DND-41 (cell line): ENCODE results near the gene BHMT2.

Experiments used
- ATAC-seq: fragments of 200-7000 bp; cut with Tn5 transposase; 3 replicates; pipeline ENCODE4 v1.9.1; 2021; ENCODE audit warnings: low read depth; ENCODE audit not compliant: insufficient read depth
- DNase-seq: peaks from one replicate; pipeline ENCODE4 v3.0.0-alpha.2; 2020
- H2AFZ ChIP-seq: 2 replicates; pipeline ENCODE4 v1.6.0; 2012; ENCODE audit warnings: low read depth, low read length
- H3K27ac ChIP-seq: 2 replicates; pipeline ENCODE4 v1.5.1; 2012; ENCODE audit warnings: low read length, inconsistent platforms
- H3K27me3 ChIP-seq: fragments of 200-600 bp; sonication (generic); 2 replicates; pipeline ENCODE4 v1.6.0; 2012; ENCODE audit warnings: low read length, mild to moderate bottlenecking, inconsistent platforms; ENCODE audit not compliant: insufficient read depth, poor library complexity
- H3K36me3 ChIP-seq: 2 replicates; pipeline ENCODE4 v1.5.1; 2012; ENCODE audit warnings: low read length, inconsistent platforms; ENCODE audit not compliant: insufficient read depth
- H3K4me1 ChIP-seq: 2 replicates; pipeline ENCODE4 v1.5.1; 2012; ENCODE audit warnings: mild to moderate bottlenecking, low read length; ENCODE audit not compliant: insufficient read depth
- H3K4me2 ChIP-seq: 2 replicates; pipeline ENCODE4 v1.6.0; 2012; ENCODE audit warnings: mild to moderate bottlenecking, moderate library complexity, low read length, inconsistent platforms; ENCODE audit not compliant: insufficient read depth
- H3K4me3 ChIP-seq, 2 experiments: fragments of 200-600 bp in 1 of 2; shearing (Covaris generic) in 1 of 2; 2 replicates each; pipeline ENCODE4 v1.5.1; 2012 to 2016; ENCODE audit warnings: inconsistent platforms in 2 of 2, low read length in 2 of 2, mild to moderate bottlenecking in 2 of 2, low read depth in 1 of 2, moderate library complexity in 1 of 2
- H3K79me2 ChIP-seq: 2 replicates; pipeline ENCODE4 v1.6.0; 2012; ENCODE audit warnings: low read length, inconsistent platforms; ENCODE audit not compliant: insufficient read depth
- H3K9ac ChIP-seq: 2 replicates; pipeline ENCODE4 v1.6.0; 2012; ENCODE audit warnings: low read depth, mild to moderate bottlenecking, inconsistent platforms, low read length, moderate library complexity
- H3K9me3 ChIP-seq: 2 replicates; pipeline ENCODE4 v1.5.1; 2012; ENCODE audit warnings: low read length, moderate library complexity, mild to moderate bottlenecking, inconsistent platforms; ENCODE audit not compliant: insufficient read depth, severe bottlenecking
- H4K20me1 ChIP-seq: 2 replicates; pipeline ENCODE4 v1.6.0; 2012; ENCODE audit warnings: low read length; ENCODE audit not compliant: insufficient read depth
- CTCF ChIP-seq: IDR thresholded peaks from 2 replicates; pipeline ENCODE4 v1.5.1; 2012; ENCODE audit warnings: borderline replicate concordance, low read length, moderate library complexity, mild to moderate bottlenecking; ENCODE audit not compliant: poor library complexity, severe bottlenecking; ENCODE audit errors: extremely low read depth
- EZH2 ChIP-seq: IDR thresholded peaks from 3 replicates; pipeline ENCODE4 v1.6.1; 2012; ENCODE audit warnings: borderline replicate concordance, low read depth, mild to moderate bottlenecking, moderate library complexity, low read length, inconsistent platforms; ENCODE audit not compliant: severe bottlenecking

The BHMT2 gene

GRCh38 chr5:79022771-79023170, 46.8 kb upstream of the BHMT2 start:
- TF ChIP-seq EZH2 (no peak), CTCF (no peak)

GRCh38 chr5:79023348-79023747, 46.2 kb upstream of the BHMT2 start:
- Histone ChIP-seq H2AFZ (no peak overlapping the region), H3K27me3 (peaks cover 4% of the 10 kb centered on the region), H3K4me3 (no peak overlapping the region), H3K9ac (no peak overlapping the region), H4K20me1 (no peaks in the 10 kb centered on the region), H3K4me2 (no peak overlapping the region), H3K36me3 (no peaks in the 10 kb centered on the region), H3K4me1 (peaks cover 4% of the 10 kb centered on the region; the same call in 1 of the 2 replicates), H3K9me3 (no peaks in the 10 kb centered on the region), H3K27ac (no peak overlapping the region), H3K79me2 (no peaks in the 10 kb centered on the region)
- TF ChIP-seq CTCF (no peak), EZH2 (no peak)
- DNase-seq (no peak), ATAC-seq (no peak)

More at GRCh38 chr5:79022771-79023170, 46.8 kb upstream of the BHMT2 start:
- no peaks in the 10 kb centered on the region for H4K20me1 ChIP-seq
- no peak for ATAC-seq
- no peaks in the 10 kb centered on the region for H3K9me3 ChIP-seq
- H2AFZ ChIP-seq = no peak overlapping the region
- peaks cover 4% of the 10 kb centered on the region; the same call in 1 of the 2 replicates for H3K4me1 ChIP-seq
- no peak overlapping the region for H3K4me2 ChIP-seq
- H3K36me3 ChIP-seq = no peaks in the 10 kb centered on the region
- no peak for DNase-seq
- H3K27ac ChIP-seq = no peak overlapping the region
- peaks cover 4% of the 10 kb centered on the region for H3K27me3 ChIP-seq
- no peak overlapping the region for H3K9ac ChIP-seq
- H3K4me3 ChIP-seq = no peak overlapping the region
- no peaks in the 10 kb centered on the region for H3K79me2 ChIP-seq

- H3K27me3 ChIP-seq = peaks cover 4% of the 10 kb centered on the region
Observed at GRCh38 chr5:79023947-79024346, 45.6 kb upstream of the BHMT2 start.

More at GRCh38 chr5:79023947-79024346, 45.6 kb upstream of the BHMT2 start:
- Histone ChIP-seq H3K27ac (no peak overlapping the region), H3K36me3 (no peaks in the 10 kb centered on the region), H3K9me3 (no peaks in the 10 kb centered on the region), H3K4me1 (peaks cover 4% of the 10 kb centered on the region; the same call in 1 of the 2 replicates), H3K79me2 (no peaks in the 10 kb centered on the region), H2AFZ (no peak overlapping the region), H3K4me3 (no peak overlapping the region), H3K9ac (no peak overlapping the region), H4K20me1 (no peaks in the 10 kb centered on the region), H3K4me2 (no peak overlapping the region)
- no peak for DNase-seq
- ATAC-seq = no peak
- no peak for TF ChIP-seq EZH2
- TF ChIP-seq CTCF = no peak
